ENCODE data around the gene SRGAP3. TPM values are rescaled to one million over a fixed set of nuclear protein-coding genes. Genes with fewer than 3 reads are reported as not detected.

SRGAP3 gene
- total and polyA plus RNA-seq, 3 donors from 2014 or later: 16.5 to 65.9 (median 58.5) TPM

DNA sequence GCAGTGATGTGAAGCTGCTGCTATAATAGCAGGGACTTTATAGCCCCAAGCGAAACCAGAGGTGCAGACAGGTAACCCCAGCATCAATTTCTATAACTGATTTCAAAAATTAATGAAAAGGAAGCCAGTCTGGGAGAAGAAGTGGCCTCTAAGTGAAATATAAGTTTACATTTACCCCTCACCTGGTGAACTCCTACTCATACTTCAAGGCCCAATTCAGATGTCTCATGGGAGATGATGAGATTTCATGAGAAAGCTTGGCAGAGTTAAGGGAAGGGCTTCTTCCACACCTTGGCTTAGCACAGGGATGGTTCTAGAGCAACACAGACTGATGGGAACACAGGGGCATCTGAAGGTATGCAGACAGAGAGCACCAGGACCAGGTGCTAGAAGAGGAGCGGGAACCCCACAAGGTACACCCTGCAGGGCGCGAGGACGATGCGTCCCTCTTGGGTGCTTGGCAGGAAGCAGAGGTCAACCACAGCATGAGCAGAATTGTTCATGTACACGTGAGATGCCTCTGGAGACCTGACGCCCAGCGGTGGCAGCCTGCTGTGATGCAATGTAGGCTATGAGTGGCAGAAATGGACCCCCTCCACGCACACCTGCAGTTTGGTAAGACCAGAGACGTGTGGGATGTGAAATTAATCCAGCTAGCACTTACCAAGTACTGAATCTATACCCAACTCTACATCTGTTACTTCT lies 102.9 kb downstream of the SRGAP3 start:
- intact Hi-C loops (cut with DNase I; ENCODE audit: low total_unique reads): no loop called here

DNA sequence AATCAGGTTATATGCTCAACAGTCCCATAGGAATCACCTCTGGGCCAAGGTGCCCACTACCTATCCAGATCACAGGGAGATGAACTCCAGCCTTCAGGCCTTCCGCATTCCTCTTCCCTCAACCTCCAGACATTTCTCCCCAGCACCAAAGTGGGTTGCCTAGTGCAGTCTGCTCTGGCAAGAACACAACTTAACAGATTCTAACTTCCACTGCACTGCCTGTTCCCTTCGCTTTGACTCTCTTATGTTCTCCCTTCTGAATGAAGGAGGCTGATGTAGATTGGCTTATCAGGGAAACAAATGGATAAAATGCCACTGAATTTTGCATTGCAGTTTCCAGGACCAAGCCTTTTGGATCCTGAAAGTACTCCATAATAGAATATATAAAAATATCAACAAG lies 106.3 kb downstream of the SRGAP3 start:
- no peaks in the 10 kb centered on the region for H3K9me3 ChIP-seq
- no peak for DNase-seq
- H3K27ac ChIP-seq: no peak overlapping the region
- TF ChIP-seq POLR2A (IDR thresholded peaks at IDR 0.05): no peak
- TF ChIP-seq, protein P1, sequence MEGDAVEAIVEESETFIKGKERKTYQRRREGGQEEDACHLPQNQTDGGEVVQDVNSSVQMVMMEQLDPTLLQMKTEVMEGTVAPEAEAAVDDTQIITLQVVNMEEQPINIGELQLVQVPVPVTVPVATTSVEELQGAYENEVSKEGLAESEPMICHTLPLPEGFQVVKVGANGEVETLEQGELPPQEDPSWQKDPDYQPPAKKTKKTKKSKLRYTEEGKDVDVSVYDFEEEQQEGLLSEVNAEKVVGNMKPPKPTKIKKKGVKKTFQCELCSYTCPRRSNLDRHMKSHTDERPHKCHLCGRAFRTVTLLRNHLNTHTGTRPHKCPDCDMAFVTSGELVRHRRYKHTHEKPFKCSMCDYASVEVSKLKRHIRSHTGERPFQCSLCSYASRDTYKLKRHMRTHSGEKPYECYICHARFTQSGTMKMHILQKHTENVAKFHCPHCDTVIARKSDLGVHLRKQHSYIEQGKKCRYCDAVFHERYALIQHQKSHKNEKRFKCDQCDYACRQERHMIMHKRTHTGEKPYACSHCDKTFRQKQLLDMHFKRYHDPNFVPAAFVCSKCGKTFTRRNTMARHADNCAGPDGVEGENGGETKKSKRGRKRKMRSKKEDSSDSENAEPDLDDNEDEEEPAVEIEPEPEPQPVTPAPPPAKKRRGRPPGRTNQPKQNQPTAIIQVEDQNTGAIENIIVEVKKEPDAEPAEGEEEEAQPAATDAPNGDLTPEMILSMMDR (IDR thresholded peaks at IDR 0.05): no peak
- H3K27me3 ChIP-seq: no peaks in the 10 kb centered on the region
- no peaks in the 10 kb centered on the region for H3K36me3 ChIP-seq (ENCODE audit: low read depth, missing control alignments)
- no peaks in the 10 kb centered on the region for H3K4me1 ChIP-seq
- no peak overlapping the region for H3K4me3 ChIP-seq
- intact Hi-C loops (cut with DNase I; ENCODE audit: low total_unique reads): no loop called here
- WGBS, 2 donors: 65 to 69% methylated on average over 2 of the region's 2 CpGs

More for the DNA sequence above, 102.9 kb downstream of the SRGAP3 start:
- Histone ChIP-seq H3K27ac (no peak overlapping the region), H3K27me3 (no peaks in the 10 kb centered on the region), H3K4me1 (no peaks in the 10 kb centered on the region), H3K4me3 (no peak overlapping the region), H3K9me3 (no peaks in the 10 kb centered on the region), H3K36me3 (ENCODE audit: low read depth, missing control alignments) (no peaks in the 10 kb centered on the region)
- WGBS, 2 donors: 93 to 98% methylated on average over 11 of the region's 11 CpGs
- DNase-seq: no peak
- TF ChIP-seq POLR2A (IDR thresholded peaks at IDR 0.05): no peak
- TF ChIP-seq, protein P1 (IDR thresholded peaks at IDR 0.05): no peak

DNA sequence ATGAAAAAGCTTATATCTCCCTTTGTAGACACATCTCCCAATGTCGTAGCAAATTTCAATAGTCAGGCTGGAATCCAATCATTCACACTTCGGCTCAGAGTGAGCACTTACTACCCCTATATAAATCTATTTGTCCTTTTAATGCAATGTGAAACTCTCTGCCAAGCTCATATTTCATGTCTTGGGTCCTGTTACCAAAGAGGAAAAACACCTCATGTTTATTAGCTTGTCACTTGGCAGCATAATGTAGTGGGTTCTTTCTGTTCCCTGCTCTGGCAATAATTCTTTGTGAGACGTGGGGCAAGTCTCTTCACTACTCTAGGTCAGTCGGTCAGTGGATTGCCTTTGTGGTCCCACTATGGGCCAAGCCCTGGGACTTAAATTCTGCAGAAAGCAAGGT lies 107.1 kb downstream of the SRGAP3 start:
- intact Hi-C loops (cut with DNase I; ENCODE audit: low total_unique reads): no loop called here
- Histone ChIP-seq H3K9me3 (no peaks in the 10 kb centered on the region), H3K4me3 (no peak overlapping the region), H3K36me3 (ENCODE audit: low read depth, missing control alignments) (no peaks in the 10 kb centered on the region), H3K27me3 (no peaks in the 10 kb centered on the region), H3K27ac (no peak overlapping the region), H3K4me1 (no peaks in the 10 kb centered on the region)
- no peak for DNase-seq
- 29 to 54% methylated on average over 4 of the region's 4 CpGs for WGBS, 2 donors
- no peak for TF ChIP-seq POLR2A (IDR thresholded peaks at IDR 0.05)
- TF ChIP-seq, protein P1 (IDR thresholded peaks at IDR 0.05): no peak

DNA sequence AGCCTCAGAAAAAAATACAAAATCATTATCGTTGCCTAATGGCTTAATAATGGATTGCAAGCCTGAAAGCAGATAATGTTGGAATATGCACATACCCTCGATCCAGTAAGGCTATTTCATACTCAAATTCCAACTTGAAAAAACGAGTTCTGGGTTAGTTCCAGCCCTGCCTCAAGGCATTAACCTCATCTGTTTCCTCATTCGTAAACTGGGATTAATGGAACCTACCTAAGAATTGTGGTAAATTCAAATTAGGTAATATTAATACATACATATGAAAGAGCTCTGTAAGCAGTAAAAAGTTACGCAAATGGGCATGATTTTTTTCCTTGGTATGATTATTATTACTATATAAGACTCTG lies 107.5 kb downstream of the SRGAP3 start:
- Histone ChIP-seq H3K4me3 (no peak overlapping the region), H3K27ac (no peak overlapping the region), H3K9me3 (no peaks in the 10 kb centered on the region), H3K36me3 (ENCODE audit: low read depth, missing control alignments) (no peaks in the 10 kb centered on the region), H3K27me3 (no peaks in the 10 kb centered on the region), H3K4me1 (no peaks in the 10 kb centered on the region)
- WGBS, 2 donors: 62% methylated on average over 5 of the region's 5 CpGs
- intact Hi-C loops (cut with DNase I; ENCODE audit: low total_unique reads): no loop called here
- DNase-seq: no peak
- no peak for TF ChIP-seq POLR2A (IDR thresholded peaks at IDR 0.05)
- TF ChIP-seq, protein P1 (IDR thresholded peaks at IDR 0.05): no peak

DNA sequence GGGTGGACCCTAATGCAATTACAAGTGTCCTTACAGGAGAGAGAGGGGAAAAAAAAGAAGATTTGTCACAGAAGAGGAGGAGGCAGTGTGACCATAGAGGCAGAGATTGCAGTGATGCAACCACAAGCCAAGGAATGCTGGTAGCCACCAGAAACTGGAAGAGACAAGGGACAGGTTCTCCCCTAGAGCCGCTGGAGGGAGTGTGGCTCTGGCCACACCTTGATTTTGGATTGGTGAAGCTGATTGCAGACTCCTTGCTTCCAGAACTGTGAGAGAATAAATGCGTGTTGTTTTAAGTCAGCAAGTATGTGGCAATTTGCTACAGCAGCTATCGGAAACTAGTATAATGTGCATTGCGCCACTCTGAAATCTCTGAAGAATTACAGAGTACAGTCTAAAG lies 110.1 kb downstream of the SRGAP3 start:
- no peak for DNase-seq
- no peaks in the 10 kb centered on the region for H3K36me3 ChIP-seq (ENCODE audit: low read depth, missing control alignments)
- 92 to 96% methylated on average over 4 of the region's 4 CpGs for WGBS, 2 donors
- H3K27ac ChIP-seq: no peak overlapping the region
- H3K27me3 ChIP-seq: no peaks in the 10 kb centered on the region
- TF ChIP-seq, protein P1 (IDR thresholded peaks at IDR 0.05): no peak
- no peak for TF ChIP-seq POLR2A (IDR thresholded peaks at IDR 0.05)
- H3K4me3 ChIP-seq: no peak overlapping the region
- intact Hi-C loops (cut with DNase I; ENCODE audit: low total_unique reads): no loop called here
- no peaks in the 10 kb centered on the region for H3K4me1 ChIP-seq
- H3K9me3 ChIP-seq: no peaks in the 10 kb centered on the region

Data from testis (tissue), 3 donors.